Measurements from ENCODE around the gene NRGN. TPM values are rescaled to one million over a fixed set of nuclear protein-coding genes. Genes with fewer than 3 reads are reported as not detected.

Gene NRGN
- total RNA-seq, 1 experiment from 2014 or later = 2.9 TPM

DNA sequence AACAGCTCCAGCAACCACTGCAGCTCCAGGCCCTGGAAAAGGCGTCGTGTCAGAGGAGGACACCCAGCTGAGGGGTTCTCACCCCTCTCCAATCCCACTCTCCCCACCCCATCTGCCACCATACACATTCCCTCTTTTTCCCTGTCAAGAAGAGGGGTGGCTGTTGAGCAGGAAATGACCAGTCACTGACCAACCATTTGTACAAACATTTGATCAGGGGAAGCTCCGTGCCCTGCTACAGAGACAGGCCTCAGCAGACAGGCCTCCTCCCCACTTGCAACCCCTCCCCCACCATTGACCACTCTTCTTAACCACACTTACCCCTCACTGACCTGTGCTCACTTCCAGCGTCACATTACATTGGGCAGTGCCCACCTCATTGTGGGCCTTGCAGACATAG, 14.6 kb downstream of the NRGN start:
- no peak for TF ChIP-seq ETV6 (CRISPR knock-in tag; IDR thresholded peaks at IDR 0.05)
- TF ChIP-seq CBFB (CRISPR knock-in tag; IDR thresholded peaks at IDR 0.05; ENCODE audit: low read depth) = no peak
- no peak for TF ChIP-seq HMGA2 (CRISPR knock-in tag; IDR thresholded peaks at IDR 0.05)
- no peak for TF ChIP-seq FOXP1 (CRISPR knock-in tag; IDR thresholded peaks at IDR 0.05; ENCODE audit: borderline replicate concordance)
- no peak for TF ChIP-seq ERG (CRISPR knock-in tag; IDR thresholded peaks at IDR 0.05)
- TF ChIP-seq AR (CRISPR knock-in tag; IDR thresholded peaks at IDR 0.05) = no peak
- no peak for TF ChIP-seq RELA (CRISPR knock-in tag; IDR thresholded peaks at IDR 0.05; ENCODE audit: borderline replicate concordance)
- DNase-seq (ENCODE audit: low spot score) (no peak), ATAC-seq (no peak)
- no peak overlapping the region for H3K4me3 Mint-ChIP-seq
- H3K9me3 Mint-ChIP-seq = no peaks in the 10 kb centered on the region
- ChIA-PET CTCF (interaction anchor here (1.1 to 2.2 kb wide), 5 partner anchors 14 to 112 kb away, joined by 3 to 10 read pairs (median 5); partner anchors contain the start of genes NRGN and ROBO3), POLR2A (no interaction called here)
- H3K4me1 Mint-ChIP-seq = peaks cover 48% of the 10 kb centered on the region
- peaks cover 100% of the 10 kb centered on the region for H3K27me3 Mint-ChIP-seq (ENCODE audit: low read depth)
- no peak overlapping the region for H3K27ac Mint-ChIP-seq
- no peaks in the 10 kb centered on the region for H3K36me3 Mint-ChIP-seq

DNA sequence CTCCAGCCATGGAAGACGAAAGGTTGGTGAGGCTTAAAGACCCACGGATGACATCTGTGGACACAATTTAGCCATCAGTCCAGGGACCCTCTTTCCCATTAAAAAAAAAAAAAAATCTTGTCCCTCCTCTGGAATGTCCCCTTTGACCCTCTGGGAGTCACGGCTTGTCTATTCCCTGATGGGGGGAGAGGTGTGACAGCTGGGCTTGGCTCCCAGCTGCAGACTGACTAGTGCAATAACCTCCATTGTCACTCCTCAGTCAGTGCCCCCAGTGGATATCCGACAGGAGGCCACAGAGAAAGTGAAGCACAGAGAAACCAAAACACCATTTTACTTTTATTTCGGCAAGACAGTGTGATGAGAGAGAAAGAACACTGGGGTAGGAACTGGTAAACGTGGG, 15.0 kb downstream of the NRGN start:
- H3K4me1 Mint-ChIP-seq = peaks cover 48% of the 10 kb centered on the region
- H3K4me3 Mint-ChIP-seq = no peak overlapping the region
- CTCF ChIA-PET = interaction anchor here (1.1 kb wide), 1 partner anchor 82 kb away, joined by 5 read pairs; no protein-coding TSS in a partner anchor
- no peak overlapping the region for H3K27ac Mint-ChIP-seq
- ATAC-seq = no peak
- no peak for TF ChIP-seq AR (CRISPR knock-in tag; IDR thresholded peaks at IDR 0.05)
- TF ChIP-seq, protein P1, sequence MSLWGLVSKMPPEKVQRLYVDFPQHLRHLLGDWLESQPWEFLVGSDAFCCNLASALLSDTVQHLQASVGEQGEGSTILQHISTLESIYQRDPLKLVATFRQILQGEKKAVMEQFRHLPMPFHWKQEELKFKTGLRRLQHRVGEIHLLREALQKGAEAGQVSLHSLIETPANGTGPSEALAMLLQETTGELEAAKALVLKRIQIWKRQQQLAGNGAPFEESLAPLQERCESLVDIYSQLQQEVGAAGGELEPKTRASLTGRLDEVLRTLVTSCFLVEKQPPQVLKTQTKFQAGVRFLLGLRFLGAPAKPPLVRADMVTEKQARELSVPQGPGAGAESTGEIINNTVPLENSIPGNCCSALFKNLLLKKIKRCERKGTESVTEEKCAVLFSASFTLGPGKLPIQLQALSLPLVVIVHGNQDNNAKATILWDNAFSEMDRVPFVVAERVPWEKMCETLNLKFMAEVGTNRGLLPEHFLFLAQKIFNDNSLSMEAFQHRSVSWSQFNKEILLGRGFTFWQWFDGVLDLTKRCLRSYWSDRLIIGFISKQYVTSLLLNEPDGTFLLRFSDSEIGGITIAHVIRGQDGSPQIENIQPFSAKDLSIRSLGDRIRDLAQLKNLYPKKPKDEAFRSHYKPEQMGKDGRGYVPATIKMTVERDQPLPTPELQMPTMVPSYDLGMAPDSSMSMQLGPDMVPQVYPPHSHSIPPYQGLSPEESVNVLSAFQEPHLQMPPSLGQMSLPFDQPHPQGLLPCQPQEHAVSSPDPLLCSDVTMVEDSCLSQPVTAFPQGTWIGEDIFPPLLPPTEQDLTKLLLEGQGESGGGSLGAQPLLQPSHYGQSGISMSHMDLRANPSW (CRISPR knock-in tag; conservative IDR thresholded peaks at IDR 0.05; ENCODE audit: low read depth) = no peak
- TF ChIP-seq, protein P2, sequence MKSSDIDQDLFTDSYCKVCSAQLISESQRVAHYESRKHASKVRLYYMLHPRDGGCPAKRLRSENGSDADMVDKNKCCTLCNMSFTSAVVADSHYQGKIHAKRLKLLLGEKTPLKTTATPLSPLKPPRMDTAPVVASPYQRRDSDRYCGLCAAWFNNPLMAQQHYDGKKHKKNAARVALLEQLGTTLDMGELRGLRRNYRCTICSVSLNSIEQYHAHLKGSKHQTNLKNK (CRISPR knock-in tag; IDR thresholded peaks at IDR 0.05) = no peak
- no peak for TF ChIP-seq PRRX2 (CRISPR knock-in tag; IDR thresholded peaks at IDR 0.05)
- TF ChIP-seq GTF2I (CRISPR knock-in tag; conservative IDR thresholded peaks at IDR 0.05) = no peak
- no peak for TF ChIP-seq TEAD4 (CRISPR knock-in tag; IDR thresholded peaks at IDR 0.05)
- no peaks in the 10 kb centered on the region for H3K9me3 Mint-ChIP-seq
- H3K36me3 Mint-ChIP-seq = no peaks in the 10 kb centered on the region
- peaks cover 100% of the 10 kb centered on the region for H3K27me3 Mint-ChIP-seq (ENCODE audit: low read depth)
- DNase-seq (ENCODE audit: low spot score) = no peak
- POLR2A ChIA-PET = no interaction called here
